Caki2 (cell line): Measurements from ENCODE around the gene HOXB4. TPM values are rescaled to one million over a fixed set of nuclear protein-coding genes. Genes with fewer than 3 reads are reported as not detected.

Source experiments
- DNase-seq: peaks from one replicate; pipeline ENCODE4 v3.0.0-alpha.2; 2015; ENCODE audit warnings: low read depth
- in situ Hi-C: cut with HindIII; loops from 2 replicates; pipeline ENCODE4 v1.10.0; 2016; ENCODE audit warnings: low sequenced_read_pairs, low pct_unique_long_range_greater_than_20kb, mixed read lengths
- total RNA-seq: library from RNA; depleted of rRNA; stranded (reverse); fragments of >200 nt; shearing (Covaris generic); gene quantifications from 2 replicates; pipeline ENCODE4 v1.2.3, GENCODE V29; 2014; ENCODE audit warnings: low replicate concordance

The HOXB4 gene
- total RNA-seq, 1 experiment from 2014 or later = 2.7 TPM

DNA sequence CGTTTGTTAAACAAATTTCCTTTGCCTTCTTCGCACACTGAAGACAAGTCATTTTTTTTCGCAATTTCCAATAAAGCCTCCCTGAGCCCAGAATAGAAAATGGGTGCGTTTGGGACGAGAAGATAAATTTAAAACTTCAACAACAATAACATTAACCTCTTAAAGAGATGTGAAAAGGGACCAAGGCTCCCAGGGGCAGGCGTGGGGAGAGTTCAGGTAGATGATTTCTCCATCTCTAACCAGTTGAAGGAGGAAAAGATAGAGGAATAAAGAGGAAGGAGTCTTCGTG lies 1.3 kb upstream of the HOXB4 start:
- in situ Hi-C loops = no loop called here
- DNase-seq = no peak

DNA sequence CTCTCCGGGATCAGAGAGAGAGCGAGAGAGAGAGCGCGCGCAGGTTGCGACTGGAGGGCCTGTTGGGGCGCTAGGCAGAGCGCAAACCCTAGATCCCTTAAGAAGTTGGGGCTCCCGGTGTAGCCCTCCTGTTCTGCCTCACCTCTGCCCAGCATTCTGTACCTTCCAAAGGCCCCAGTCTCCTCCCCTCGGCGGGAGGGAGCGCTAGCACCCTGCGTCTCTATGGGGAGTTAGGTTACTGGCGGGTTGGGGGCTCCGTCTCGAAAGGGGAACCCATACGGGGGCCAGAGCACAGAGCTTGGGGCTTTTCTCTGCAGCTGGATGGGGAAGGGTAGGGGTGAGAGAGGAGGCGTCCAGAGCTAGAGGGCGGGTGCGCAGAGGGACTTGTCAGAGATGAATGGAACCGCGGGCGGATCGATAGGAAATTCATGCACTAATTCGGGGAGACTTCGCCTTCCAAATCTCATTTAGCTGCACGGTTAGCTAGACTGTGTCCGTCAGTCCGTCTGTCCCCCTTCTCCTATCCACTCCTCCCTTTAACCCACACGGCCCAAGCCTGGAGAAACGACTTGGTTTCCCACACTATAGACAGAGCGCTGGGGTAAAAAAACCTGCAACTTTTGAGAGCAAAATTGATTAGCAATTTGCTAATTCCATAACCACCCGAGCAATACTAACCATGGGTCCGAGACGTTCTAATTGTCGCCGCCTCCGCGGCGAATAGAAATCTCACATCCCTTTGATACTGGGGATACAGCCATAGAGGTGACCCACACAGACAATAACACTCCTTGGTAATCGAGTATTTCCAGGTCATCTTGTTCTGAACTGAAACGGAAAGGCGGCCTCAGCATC lies 693 bp upstream of the HOXB4 start:
- in situ Hi-C loops = no loop called here
- DNase-seq = no peak

DNA sequence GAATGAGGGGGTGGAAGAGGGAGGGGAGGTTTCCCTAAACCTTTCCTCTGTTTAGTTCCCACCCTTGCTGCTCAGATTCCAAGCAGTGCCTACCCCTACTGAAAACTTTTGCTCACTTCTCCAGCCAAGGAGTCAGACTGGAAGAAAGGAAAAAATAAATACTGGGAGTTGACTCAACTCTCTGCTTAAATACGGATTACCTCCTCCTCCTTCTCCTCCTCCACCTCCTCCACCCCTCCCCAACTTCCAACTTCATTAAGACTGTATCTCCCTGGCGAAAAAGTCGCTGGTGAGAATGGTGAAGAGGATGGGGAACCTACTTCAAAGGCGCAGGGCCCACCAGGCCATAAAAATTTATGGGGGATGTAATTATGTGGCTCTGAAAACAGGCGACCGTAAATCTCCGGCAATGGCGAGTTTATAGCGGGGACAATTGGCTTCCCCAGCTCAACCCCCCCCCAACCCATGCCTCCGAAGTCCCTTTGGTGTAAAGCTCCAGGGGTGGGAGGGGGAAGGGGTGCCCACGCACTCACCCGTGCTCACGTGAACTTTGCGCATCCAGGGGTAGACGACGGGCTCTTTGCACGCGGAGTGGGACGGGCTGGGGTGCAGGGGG lies 712 bp downstream of the HOXB4 start:
- DNase-seq = no peak
- in situ Hi-C loops = no loop called here

DNA sequence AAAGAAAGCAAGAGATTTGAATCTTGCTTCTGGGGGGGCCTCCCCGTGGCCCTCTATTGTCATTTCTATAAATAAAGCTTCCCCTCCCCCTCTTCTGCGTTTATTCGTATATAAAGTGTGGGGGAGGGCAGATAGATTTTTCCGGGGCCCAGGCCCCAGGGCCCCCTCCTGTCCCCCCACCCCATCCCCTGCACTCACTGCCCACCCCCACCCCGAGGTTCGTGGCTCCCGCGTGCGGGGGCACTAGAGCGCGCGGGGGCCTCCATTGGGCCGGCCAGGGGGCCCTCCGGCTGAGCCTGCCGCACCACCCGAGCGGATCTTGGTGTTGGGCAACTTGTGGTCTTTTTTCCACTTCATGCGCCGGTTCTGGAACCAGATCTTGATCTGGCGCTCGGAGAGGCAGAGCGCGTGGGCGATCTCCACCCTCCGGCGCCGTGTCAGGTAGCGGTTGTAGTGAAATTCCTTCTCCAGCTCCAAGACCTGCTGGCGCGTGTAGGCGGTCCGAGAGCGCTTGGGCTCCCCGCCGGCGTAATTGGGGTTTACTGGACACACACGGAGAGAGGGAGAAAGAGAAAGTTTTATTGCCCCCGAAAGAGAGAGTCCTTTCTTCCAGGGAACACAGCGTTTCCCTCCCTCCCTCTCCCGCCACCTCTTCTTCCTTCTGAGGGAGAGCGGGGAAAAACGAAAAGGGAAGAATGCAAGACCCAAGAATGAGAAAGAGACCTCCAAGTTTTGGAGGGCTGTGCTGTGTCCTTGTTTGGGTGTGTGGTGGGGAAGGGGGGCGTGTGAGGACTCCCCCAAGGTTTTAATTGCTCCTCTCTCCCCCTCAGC lies 1.5 kb downstream of the HOXB4 start:
- no peak for DNase-seq

DNA sequence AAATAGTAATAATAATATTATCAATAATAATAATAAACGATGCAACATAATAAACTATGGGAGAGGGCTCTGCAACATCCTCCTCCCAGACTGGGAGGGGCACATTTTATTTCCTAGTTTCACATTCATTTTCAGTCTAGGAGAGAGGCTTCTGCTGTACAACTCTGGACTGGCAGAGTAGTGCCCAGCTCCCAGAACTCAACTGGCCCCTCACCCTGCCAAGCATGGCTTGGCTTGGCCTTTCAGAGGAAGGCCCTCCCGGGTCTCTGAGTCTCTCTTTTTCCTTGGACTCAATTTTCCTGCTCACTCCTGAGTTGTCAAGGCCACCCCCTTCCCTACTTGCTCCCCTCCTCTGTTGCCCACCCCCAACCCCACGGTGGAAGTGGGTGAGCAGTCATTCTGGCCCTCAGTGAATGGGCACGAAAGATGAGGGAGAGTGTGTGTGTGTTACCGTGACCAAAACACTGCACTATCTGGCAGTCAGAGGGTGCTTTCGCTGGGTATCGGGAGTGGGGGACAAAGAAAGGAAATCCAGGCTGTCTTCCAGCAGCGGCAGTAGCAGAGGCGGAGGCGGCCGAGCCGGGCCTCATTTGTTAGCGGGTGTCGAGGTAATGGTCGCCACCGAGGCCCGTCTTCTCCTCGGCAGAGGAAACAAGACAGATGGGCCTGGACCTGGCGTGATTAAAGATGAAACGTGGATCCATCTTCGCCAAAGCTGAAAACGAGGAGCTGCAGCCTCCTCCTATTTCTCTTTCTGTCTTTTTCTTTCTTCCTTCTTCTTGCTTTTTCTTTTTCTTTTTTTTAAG lies 2.3 kb downstream of the HOXB4 start:
- DNase-seq = no peak
- in situ Hi-C loops = no loop called here

More for the DNA sequence above, 1.5 kb downstream of the HOXB4 start:
- in situ Hi-C loops = no loop called here

DNA sequence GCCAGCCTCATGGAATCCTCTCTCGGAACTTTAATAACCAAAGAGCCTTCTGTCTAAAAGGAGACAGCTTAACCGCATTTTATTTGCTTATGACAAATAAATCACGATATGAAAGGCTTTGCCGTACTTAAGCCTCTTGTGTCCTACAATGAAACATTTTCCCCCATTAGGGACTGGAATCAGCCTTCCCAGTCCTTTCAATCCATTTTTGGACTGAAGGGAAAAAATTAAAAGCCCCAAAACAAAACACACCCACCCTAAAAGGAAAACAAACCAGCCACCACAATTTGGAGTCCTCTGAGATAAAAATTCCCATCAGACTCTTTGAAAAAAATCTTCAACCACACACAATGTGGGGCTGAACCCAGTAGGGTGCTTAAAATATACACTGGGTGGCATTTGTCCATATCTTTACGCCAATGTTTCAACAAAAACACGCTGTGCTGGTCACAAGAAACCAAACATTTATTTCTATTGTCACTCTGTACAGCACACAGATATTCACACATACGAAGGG lies 3.0 kb downstream of the HOXB4 start:
- in situ Hi-C loops = no loop called here
- DNase-seq = no peak

DNA sequence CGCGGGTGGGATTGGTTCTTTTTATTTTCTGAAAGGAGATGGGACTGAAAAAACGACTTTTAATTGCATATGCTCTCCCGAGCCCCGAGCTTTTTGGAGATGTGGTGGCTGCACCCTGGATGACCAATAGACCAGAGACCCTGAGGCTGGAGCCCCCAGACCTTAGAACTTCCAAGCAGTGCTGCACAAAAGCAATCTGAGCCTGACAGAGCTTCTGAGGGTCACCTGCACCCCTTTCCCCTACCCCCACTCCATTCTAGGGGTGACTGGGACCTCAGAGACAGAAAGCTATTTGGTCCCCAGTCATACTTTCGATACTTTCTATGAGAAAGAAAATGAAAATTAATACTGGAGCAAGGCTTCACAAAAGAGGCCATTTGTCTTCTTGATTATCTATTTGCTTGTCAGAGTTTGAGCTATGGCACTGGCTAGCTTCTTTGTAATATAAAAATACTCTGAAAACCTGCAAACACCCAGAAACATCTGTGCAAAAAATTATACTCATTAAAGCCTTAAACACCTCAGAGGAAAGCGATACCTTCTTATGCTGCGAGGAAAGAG lies 3.6 kb downstream of the HOXB4 start:
- in situ Hi-C loops = no loop called here
- DNase-seq = no peak

DNA sequence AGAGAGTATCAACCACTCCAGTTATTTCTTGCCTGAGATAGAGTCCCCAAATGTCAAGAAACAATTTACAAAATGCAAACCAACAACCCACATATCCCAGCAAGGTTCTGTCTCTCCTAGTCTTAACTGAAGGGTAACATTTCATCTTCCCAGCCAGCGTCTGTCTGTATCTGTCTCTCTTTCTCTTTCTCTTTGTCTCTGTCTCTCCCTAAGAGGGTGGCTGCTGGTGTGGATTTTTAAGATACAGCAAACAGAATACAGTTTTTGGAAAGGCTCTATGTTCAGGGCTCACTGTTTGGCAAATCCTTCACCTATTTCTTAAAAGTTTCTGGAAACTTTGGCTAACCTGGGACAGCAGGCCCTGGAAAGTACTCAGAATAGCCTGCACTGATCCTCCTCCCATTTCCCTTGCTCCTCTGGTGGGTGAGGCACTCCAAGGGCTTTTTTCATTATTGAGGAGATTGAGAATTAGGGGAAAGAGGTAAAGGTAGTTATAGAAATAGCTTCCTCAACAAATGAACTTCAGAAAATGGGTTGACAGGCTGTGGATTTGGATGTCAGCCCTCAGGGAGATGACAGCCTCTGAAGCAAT lies 6.2 kb downstream of the HOXB4 start:
- in situ Hi-C loops = no loop called here
- no peak for DNase-seq

DNA sequence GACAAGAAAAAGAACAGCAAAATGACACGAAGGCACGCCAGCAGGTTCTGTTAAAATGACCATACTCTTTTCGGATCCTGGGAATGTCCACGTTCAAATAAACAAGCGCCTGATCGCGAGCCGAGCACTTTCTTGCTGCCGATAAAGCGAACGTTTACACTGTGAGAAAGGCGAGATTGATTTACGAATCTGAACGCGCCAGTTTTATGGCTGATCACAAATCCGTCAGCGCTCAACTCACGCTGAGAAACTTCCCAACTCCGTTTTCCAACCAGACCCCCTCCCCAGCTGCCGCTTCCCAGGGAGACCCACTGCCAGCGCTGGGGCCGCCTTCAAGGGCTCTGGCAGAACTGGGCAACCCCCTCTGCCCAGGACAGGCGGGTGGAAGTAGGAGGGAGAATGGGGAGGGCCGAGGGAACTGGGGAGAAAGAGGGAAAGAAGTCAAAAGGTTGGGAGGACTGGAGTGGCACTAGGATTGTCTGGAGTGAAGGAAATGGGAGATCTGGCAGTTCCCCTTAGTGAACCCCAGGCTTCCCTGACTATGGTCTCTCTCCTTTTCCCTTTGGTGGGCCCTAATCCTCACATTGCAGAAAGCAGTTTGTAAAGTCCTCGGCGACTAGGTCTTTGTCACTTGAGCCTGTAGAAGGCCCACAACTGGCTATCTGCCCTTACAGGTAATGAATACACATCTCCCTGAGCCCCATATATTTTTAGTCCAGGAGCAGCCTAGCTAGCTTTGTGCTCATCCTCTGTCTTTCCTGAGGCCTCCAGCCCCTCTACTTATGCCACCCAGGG lies 6.9 kb downstream of the HOXB4 start:
- in situ Hi-C loops = no loop called here
- DNase-seq = no peak

DNA sequence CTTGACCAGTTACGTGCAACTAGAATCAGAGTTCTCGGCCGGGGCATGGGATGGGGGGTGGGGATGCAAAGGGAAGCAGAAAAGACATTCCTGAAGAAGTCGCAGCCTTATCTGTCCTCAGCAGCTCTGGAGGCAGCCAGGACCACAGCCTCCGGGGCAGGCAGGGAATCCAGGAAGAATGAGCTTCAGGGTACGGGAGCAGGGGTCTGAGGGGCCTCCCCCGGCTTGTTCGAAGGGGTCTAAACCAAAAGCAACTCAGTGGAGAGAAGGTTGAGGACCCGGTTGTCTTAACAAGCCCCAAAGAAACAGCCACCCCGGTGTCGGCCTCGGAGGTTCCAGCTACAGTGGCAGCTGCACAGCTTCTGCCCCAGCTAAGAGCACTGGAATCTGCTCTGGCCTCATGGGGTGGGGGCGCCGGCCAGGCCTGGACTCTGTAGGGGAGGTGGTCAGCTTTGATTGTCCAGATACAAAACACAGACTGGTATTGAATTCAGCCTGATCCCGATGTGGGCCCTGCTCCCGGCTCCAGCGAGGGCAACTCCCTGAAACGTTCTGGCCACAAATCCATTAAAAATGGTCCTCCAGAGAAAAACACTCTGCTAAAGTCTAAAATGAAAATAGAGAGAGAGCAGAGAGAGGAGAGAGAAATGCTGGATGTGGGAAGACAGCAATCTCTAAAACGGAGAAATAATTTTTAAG lies 7.7 kb downstream of the HOXB4 start:
- DNase-seq = no peak
- in situ Hi-C loops = no loop called here

DNA sequence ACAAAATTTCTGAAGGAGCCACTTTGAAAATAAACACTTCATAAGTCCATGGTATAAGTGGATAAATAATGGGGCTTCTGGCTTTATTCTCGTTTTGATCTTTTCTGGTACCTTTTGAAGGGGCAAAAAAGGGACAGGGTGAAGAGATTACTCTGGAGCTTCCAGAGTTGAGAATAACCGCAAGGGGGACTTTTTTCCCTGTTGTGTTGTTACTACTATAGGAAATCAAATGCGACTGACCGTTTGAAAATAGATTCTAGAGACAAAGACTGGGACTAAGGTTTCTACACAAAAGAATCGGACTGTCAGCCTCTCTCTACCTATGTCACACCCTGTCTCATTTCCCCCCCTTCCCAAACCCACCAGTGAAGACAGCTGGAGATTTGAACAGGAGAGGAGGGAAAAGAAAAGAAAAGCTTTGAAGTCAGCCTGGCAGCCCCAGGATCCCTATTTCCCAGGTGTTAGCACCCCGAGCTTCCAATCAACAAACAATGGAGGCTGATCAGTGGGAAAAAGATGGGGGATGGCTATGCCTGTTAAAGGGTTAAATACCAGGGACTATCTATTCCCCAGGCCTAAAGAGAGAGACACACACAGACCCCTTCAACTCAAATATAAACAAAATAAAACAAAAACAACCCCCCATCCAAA lies 8.4 kb downstream of the HOXB4 start:
- DNase-seq = no peak
- in situ Hi-C loops = no loop called here

DNA sequence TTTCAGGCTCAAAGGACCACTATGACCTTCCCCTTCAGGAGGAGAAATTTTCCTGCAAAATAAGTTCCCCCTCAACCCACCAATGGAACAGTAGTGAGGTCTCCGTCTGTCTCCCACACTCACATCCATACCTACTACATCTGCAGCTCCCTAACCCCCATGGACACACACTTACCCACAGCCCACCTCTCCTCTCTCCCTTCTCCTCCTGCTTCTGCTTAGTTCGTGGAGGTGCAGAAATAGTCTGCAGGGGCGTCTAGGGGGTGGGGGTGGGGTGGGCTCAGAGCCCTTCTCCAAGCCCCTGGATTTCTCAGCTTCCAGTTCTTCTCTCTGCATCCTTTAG lies 8.9 kb downstream of the HOXB4 start:
- no peak for DNase-seq
- in situ Hi-C loops = no loop called here

DNA sequence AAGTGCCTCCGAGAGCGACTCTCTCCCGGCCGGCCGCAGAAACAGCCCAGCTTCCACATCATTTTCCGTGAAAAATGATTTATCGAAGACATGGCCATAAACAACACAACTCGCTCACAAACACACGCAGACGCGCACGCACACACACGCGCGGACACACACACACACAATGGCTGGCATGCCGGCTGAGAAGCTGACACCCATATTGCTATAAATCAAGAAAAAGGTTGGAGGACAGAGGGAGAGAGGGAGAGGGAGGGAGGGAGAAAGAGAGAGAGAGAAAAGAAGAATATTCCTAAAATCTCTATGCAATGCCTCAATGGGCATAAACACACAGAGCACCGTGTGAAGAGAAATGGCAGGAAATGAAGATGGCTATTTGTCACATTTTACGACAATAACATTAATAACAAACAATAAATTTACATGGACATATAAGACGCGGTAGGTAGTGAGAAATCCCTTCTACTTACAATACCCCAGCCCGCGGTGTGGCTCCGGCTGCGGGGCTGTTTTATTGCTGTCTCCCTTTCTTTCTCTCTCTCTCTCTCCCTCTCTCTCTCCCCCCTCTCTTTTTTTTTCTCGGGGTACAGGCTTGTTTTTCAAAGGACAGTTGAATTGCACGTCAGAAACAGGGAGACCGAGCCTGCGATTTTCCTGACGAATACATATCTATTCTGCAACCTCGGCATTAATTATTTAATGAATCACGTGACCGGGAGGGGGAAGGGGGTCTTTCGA lies 9.5 kb downstream of the HOXB4 start:
- in situ Hi-C loops = no loop called here
- DNase-seq = no peak

DNA sequence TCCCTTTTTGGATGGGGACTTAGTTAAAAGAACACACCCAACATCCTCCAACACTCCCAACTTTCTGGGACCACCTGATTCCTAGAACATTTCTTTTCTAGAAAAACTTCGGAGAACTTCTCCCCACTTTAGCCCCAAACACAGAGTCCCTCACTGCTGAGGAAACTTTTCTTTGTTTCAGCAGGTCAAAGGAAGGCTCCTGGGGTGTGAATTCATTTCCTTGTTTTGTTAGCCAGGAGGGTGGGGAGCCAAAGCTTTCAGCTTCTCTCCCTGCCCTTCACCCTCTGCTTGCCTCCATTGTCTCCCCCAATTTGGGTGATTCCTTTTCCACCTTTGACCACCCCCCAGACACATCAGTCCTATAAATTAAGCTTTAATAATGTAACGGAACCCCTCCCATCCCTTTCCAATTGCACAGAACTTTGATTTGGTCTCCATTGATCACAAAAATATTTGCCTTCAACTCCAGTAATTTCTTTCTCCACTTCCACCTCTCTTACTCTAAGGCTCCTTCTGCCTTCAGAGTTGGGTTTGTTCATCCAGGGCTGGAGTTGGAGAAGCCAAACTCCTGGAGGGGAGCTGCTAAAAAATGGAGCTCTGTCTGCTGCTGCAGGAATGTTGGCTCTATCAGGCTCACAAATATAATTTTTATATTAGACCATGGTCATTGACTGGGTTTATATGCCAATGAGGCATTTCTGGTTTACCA lies 10.3 kb downstream of the HOXB4 start:
- no peak for DNase-seq
- in situ Hi-C loops = no loop called here

DNA sequence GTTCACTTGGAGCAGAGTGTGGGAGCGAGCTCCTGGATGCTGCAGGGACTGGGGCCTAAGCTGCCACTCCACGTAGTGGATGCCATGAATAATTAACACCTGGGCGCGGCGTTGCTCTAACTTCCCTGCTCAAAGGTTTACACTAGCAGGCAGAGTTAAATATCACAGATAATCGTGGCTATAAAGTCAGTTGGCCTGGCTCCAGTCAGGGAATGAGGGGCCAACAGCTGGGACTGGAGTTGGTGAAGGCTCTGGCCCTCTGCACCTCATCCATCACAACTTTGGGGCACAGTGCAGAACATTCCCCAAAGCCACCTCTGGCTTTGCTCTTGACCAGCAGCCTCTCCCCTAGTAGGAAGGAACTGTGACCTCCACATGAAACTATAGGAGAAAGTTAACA lies 10.9 kb downstream of the HOXB4 start:
- in situ Hi-C loops = no loop called here
- DNase-seq = no peak
